ENCODE measurements around the gene HSPD1.
"Not testable (repeated sequence)": the region's sequence is repeated elsewhere in the genome, so short reads cannot be mapped to it uniquely, and the experiment has no call there.

HSPD1 gene

DNA sequence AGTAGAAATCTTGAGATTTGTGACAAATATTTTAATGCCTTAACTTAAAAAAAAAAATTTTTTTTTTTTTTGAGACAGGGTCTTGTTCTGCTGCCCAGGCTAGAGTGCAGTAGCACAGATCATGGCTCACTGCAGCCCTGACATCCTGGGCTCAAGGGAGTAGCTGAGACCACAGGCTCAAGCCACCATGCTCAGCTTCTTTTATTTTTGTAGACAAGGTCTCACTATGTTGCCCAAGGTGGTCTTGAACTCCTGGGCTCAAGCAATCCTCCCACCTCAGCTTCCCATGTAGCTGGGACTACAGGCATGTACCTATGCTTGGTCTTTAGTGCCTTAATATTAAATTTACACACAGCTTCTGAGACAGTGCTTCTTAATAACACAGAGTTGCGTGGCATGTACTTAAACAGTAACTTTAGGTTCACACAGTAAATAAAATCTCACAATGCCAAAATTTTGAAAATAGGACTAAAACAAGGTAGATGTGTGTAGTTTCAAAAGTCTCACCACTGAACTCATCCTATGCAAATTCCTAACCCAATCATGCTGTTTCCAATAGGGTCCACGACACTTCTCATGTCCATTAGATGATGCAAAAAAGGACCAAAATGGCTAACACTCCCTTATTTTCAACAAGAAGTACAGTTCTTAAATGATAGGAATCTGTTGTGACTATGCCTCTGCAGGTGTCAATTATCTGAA lies 4.1 kb downstream of the HSPD1 start:
- DNase-seq = no peak

DNA sequence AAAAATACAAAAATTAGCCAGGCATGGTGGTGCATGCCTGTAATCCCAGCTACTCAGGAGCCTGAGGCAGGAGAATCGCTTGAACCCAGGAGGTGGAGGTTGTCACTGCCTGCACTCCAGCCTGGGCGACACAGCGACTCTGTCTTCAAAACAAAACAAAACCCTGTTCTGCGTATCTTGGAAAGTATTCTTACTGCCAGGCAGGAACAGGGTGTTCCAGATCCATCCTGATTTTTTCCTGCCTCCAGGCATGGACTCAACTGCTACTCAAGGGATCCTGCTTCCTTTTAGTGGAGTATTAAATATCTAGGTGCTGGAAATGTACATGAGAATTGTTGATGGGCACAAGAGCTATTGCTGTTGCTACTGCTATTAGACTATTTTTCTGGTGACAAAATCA lies 12.3 kb downstream of the HSPD1 start:
- DNase-seq = no peak

DNA sequence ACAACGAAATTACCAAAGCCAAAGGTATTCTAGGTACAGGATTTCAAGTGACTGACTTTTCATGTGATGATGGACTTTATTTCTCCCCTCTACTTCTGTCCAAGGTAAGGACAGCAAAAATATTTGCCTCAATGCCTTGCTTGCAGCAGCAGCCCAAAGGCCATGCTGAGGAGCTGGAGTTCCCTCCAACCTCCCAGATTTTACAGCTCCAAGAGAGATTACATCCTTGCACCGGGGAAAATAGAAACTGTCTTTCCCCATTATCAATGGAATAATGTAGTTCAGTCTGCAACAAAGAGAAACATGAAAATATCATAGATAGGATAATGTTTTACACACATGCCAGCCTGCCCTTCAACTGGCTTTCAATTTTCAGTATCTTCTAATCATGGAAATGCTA lies 13.5 kb downstream of the HSPD1 start:
- DNase-seq = no peak

DNA sequence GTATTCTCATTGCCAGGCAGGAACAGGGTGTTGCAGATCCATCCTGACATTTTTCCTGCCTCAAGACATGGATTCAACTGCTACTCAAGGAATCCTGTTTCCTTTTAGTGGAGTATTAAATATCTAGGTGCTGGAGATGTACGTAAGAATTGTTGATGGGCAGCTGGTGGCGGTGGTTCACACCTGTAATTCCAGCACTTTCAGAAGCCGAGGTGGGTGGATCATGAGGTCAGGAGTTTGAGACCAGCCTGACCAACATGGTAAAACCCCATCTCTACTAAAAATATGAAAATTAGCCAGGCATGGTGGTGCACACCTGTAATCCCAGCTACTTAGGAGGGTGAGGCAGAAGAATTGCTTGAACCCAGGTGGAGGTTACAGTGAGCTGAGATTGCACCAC lies 15.4 kb downstream of the HSPD1 start:
- DNase-seq = not testable (repeated sequence)

DNA sequence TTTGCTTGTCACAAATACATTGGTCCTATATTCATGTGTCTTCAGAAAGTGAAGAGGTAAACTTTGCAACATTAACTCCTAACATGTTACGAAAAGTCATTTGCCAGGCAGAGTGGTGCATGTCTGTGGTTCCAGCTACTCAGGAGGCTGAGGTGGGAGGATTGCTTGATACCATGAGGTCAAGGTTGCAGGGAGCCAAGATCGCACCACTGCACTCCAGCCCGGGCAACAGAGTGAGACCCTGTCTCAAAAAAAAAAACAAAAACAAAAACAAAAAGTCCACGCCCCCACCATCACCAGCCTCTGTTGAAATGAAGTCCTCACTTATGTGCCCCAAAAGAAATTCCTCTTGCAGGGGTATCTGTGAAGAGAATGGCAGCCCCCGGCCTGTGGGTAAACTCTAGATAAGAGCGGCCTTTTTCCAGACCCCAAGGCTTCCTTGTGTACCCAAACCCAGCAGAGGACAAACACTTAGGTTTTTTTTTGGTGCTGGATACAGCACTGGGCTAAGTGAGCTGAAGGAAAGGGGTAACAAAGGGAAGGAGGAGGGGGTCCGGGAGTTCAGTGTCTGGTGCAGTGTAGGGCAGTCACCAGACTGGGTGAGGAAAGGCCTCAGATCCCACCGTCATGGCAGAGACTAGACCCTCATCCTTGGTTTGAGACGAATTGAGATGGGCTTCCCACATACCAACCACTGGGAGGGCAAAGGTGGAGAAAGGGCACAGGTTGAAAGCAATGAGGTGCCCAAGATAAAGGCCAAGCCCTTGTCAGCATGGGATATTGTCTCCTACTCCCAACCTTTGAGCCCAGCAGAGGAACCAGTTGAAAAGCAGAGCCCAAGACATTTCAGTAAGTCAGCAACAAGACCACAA lies 19.2 kb downstream of the HSPD1 start:
- DNase-seq = no peak

DNA sequence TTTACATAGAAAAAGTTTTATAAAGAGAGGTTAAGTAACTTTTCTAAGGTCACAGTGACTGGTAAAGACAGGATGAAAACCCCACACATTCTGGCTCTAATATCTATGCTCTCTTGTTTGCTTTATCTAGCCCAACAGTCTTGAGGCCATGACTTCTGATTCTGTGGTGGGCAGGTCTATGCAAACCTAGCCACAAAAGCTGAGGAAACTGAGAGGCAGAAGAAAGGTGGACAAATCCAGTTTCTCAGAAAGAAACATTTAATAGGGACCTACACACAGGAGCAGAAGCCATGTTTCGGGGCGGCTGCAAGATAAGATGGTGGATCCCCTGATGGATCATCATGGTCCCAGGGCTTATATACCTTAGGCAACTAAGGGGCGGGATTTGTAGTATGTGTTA lies 21.8 kb downstream of the HSPD1 start:
- no peak for DNase-seq

DNA sequence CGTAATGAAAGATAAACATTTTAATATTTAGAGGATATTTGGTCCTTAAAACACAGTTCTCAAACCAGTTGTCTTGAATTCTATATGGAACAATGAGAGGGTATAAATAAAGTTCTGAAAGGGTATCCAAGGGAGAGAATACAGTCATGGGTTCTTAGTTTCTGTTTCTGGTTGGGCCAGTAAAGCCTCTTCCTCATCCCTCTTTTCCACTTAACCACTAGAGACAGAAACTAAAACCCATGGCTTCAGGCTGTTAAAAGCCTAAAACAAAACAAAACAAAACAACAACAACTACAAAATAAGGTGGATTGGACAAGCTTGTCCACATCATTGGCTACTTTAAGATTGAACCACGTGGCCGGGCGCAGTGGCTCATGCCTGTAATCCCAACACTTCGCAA lies 27.5 kb downstream of the HSPD1 start:
- no peak for DNase-seq

DNA sequence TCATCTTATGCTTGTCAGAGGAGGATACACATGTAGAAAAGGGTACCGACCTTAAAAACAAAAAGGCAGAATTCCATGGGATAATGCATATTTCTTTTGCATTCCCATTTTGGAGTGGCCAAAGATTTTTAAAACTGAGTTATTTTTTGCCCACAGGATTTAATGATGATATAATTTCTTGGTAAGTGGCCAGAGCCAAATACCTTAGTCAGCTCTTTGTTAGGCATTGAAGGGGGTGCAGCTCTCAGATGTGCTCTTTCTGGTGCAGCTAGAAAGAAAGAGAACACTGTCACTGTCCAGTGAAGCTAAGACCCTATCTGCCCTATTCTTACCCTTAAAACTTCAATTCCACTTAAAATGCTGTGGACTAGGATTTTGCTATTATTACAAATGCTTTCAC lies 35.5 kb downstream of the HSPD1 start:
- no peak for DNase-seq

DNA sequence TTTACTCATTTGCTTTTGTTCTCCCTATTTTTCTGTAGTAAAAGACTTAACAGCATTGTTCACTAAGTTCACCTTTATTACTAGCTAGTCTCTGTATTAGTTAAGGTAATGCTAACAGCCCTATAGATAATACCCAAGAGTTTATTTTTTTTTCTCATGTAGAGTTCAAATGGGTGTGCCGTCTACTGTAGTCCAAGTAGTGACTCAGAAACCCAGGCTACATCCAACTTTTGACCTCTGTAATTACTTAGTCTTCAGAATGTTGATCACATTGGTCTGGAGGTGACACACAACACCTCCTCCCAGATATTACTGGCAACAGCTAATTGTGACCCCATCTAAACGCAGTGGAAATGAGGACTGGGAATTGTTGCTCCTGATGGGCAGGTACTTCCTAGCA lies 38.6 kb downstream of the HSPD1 start:
- no peak for DNase-seq

DNA sequence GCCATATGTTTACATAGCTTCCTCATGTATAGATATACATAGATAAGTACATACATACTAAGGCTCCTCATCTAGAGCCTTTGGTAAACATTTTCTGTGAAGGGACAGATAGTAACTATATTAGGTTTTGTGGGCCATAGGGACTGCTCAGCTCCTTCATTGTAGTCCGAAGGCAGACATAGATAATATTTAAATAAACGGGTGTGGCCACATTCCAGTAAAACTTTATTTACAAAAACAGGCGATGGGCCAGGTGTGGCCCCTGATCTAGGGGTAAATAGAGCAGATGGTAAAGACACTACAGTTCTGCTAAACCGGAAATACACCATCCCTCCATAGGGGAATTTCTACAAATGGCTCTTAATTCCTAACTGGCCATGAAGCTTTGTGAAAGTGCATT lies 39.0 kb downstream of the HSPD1 start:
- no peak for DNase-seq

DNA sequence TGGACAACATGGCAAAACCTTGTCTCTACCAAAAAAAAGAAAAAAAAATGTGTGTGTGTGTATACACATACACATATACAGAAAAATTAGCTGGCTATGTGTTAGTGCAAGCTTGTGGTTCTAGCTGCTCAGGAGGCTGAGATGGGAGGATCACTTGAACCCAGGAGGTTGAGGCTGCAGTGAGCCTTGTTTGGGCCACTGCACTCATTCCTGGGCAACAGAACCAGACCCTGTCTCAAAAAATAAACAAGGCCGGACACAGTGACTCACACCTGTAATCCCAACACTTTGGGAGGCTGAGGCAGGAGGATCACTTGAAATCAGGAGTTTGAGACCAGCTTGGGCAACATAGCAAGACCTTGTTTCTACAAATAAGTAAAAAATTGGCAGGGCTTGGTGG lies 44.2 kb downstream of the HSPD1 start:
- no peak for DNase-seq

DNA sequence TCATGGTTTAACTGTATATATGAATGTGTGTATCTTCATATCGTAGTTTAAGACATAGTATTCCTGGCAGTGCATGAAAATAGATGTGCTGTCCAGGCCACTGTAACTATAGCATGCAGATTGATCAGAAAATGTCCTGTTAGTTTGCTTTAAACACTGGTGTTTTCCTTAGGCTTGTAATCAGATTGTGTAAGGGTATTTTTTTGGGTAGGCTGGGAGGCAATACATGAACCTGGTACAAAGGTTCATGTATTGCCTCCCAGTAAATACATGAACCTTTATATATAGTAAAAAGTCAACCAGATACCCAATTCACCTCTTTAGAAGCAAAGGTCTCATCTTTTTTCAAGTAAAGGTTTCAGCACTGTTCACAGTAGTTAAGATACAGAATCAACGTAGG lies 44.7 kb downstream of the HSPD1 start:
- DNase-seq = no peak

DNA sequence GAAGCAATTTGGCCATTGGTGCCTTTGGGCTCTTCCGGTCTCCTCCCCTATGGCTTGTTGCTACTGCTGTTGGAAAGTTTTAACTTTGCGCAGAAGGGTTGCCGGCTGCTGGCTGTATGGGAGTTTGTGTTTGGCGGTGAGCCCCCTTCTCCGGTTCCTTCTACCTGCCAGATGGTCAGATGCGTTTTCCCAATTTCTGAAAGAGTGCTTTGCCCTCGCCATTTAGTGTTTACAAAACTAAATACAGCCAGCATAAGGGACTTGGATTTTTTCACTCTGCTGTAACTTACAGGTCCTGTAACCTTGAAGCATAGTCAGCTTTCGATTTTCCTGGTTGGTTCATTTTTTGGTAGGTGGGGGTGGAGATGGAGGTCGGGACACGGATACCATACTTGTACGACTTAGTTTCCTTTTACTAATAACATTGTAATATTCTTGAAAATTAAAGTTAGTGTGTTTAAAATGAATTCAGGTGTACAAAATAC lies 45.7 kb downstream of the HSPD1 start:
- DNase-seq = no peak

DNA sequence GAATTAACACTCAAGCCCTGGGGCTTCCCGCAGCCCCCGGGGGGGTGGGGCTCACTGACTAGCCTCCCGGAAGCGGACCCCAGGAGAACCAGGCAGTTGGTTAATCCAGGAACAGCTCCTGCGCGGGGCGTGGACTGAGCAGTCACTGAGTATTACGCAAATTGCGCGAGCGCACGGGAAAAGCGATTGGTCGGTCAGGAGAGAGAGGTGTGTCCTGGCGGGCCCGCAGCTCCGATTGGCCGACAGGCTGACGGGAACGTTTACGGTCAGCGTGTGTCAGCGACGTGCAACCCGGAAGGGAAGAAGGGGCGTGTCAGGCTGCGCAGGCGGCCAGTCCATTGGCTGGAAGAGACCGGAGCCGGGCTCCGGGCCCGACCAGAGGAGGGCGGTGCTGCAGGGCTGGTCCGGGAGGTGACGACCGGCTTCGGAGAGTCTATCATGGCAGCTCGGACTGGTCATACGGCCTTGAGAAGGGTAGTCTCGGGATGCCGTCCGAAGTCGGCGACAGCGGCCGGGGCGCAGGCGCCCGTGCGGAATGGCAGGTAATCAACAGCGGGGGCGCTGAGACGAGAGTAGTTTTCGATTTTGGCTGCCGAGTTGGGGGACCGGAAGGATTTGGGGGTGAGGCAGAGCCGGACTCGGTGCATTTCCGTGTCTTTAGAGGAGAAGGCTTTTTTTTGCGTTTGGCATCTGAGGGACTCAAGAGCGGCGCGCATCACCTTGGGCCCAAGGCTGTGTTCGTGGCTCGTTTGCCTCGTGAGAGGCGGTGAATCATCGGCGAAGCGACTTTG lies 46.3 kb downstream of the HSPD1 start, which contains the start of gene COQ10B:
TSS of gene COQ10B (plus strand) at position 430 of the 791 bp plus-strand sequence. CDS start at position 439, 9 bp downstream.
- peak; percentile 99 for DNase-seq

DNA sequence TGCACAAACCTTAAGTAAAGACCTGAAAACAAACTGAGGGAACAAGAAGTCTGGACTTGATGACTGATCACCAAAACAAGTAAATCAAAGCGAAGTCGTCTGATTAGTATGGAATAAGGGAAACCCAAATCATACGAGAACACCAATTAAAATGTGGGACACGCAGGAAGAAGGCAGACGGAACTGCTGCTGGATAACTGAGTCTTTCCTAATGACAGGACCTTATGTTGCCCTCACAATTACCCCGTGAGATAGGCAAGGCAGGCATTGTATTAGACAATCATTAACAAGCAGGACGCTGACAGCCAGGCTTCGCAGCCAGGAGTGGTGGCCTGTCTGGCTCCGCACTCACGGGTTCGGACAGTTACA lies 46.9 kb downstream of the HSPD1 start:
- no peak for DNase-seq

DNA sequence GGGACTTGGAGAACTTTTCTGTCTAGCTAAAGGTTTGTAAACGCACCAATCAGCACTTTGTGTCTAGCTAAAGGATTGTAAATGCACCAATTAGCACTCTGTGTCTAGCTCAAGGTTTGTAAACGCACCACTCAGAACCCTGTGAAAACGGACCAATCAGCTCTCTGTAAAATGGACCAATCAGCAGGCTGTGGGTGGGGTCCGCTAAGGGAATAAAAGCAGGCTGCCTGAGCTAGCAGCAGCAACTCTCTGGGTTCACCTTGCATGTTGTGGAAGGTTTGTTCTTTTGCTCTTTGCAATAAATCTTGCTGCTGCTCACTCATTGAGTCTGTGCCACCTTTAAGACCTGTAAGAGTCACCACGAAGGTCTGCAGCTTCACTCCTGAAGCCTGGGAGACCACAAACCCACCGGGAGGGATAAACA lies 48.7 kb downstream of the HSPD1 start:
- DNase-seq = not testable (repeated sequence)

DNA sequence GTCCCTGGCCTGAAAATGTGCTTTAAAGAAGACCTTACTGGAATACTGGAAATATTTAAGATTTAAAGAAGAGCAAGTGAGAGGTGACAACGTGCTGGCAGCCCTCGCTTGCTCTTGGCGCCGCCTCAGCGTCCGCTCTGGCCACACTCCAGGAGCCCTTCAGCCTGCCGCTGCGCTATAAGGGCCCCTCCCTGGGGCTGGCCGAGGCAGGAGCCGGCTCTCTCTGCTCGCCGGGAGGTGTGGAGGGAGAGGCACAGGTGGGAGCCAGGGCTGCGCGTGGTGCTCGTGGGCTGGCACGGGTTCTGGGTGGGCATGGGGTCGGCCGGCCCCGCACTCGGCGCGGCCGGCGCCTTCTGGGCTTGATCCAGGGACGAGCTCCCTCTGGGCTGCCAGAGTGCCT lies 49.2 kb downstream of the HSPD1 start:
- no peak for DNase-seq

DNA sequence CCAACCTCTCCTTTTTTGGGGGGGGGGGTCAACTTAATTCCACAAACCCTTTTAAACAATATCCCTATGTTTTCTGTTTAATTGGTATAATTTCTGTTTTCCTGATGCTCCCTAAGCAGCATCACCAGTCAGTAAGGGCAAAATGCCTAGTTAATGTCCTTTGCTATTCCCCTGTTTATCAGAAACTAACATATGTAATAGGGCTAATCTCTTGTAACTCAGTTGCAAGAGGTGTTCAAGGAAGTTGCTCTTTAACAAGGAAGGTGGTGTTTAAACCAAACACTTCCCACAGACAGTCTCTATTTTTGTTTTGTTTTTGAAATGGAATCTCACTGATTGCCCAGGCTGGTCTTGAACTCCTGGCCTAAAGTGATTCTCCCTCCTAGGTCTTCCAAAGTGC lies 52.8 kb downstream of the HSPD1 start:
- DNase-seq = no peak

DNA sequence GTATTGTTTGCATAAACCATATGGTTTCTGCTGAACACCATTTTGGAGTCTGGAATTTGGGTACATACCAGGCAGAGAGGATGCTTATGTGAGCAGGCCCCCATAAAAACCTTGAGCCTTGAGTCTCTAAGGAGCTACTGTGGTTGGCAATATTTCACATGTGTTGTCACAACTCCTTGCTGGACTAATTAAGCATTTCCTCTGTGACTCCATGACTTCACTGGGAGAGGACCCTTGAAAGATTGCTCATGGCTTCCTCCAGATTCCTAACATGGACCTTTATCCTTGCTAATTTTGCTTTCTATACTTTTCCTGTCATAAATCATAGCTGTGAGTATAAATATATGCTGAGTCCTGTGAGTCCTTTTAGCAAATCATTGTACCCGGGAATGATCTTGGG lies 53.9 kb downstream of the HSPD1 start:
- DNase-seq = no peak

DNA sequence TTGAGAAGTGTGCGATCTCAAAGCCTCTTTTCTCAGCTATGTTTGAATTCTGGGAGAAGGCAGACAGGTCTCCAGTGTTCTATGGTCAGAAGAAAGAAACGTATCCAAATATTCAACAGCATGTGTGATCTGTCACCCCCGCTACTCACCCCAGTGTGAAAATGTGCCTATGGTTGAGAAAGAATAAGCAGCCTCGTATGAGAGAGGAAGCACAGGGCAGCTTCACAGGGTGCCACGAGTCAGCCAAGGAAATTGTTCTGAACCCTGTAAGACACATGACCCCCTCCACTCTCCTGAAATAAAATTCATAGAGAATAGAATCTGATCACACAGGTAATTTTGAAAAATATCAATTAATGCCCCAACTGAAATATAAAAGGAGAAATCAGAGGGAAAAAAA lies 56.8 kb downstream of the HSPD1 start:
- no peak for DNase-seq

DNA sequence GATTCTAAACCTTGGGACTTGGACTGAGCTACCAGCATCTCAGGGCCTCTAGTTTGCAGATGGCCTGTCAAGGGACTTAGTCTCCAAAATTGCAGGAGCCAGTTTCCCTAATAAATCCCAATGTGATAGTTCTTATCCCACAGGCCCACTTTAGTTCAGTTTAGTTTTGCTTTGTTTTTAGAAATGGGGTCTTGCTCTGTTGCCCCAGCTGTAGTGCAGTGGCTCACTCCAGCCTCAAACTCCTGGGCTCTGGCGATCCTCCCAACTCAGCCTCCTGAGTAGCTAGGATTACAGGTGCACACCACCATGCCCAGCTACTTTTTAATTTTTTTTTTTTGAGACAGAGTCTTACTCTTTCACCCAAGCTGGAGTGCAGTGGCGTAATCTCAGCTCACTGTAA lies 62.3 kb downstream of the HSPD1 start:
- no peak for DNase-seq
